Kidney tubule cell (primary cell): Measurements from ENCODE around the gene PTPRD.
A peak's percentile ranks its signal among the peaks of the same experiment; 100 is the strongest.
"Not testable (repeated sequence)": the region's sequence is repeated elsewhere in the genome, so short reads cannot be mapped to it uniquely, and the experiment has no call there.

Source experiments
- DNase-seq: peaks from one replicate; pipeline ENCODE4 v3.0.0-alpha.2; 2018; ENCODE audit warnings: low spot score

Gene PTPRD

DNA sequence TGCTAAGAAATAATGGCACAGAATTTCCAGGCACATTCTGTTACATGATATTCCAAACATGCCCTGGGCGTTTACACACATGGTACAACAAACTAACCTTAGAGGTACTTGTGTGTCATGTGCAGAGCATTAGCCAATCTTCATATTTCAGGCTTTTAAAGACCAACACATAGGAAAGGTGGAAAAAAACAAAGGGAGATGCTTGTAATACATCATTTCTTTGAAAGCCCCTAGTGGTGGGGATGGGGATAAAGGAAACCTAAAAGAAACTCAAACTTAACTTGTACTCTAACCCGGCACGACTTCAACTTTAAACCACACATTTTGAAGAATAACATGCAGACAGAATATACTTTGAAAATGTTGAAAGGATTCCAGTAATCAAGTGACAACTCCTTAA is 133.6 kb downstream of the PTPRD start:
- DNase-seq: peak; percentile 1

DNA sequence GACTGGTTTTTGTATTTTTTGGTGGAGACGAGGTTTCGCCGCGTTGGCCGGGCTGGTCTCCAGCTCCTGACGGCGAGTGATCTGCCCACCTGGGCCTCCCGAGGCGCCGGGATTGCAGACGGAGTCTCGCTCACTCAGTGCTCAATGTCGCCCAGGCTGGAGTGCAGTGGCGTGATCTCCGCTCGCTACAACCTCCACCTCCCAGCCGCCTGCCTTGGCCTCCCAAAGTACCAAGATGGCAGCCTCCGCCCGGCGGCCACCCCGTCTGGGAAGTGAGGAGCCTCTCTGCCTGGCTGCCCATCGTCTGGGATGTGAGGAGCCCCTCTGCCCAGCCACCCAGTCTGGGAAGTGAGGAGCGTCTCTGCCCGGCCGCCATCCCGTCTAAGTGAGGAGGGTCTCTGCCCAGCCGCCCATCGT is 163.6 kb downstream of the PTPRD start:
- DNase-seq: not testable (repeated sequence)

- DNase-seq: no peak
Measured at GRCh38 chr9:10447036-10447435, 165.8 kb downstream of the PTPRD start.

DNA sequence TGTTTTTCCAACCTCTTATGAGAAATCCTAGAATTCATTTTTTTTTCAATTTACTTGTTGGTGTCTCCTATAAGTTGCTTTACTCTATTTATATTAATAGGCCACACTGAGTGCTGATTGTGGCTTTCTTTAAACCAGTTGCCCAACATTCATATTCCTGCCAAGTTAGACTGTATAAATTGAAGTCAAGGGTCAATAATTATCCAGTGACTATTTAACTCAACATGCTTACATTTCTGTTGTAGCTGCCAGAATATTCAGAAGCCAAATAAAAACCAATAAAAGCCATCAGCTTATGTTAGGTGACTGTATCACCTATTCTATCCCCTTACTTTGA is 169.0 kb downstream of the PTPRD start:
- DNase-seq: no peak

DNA sequence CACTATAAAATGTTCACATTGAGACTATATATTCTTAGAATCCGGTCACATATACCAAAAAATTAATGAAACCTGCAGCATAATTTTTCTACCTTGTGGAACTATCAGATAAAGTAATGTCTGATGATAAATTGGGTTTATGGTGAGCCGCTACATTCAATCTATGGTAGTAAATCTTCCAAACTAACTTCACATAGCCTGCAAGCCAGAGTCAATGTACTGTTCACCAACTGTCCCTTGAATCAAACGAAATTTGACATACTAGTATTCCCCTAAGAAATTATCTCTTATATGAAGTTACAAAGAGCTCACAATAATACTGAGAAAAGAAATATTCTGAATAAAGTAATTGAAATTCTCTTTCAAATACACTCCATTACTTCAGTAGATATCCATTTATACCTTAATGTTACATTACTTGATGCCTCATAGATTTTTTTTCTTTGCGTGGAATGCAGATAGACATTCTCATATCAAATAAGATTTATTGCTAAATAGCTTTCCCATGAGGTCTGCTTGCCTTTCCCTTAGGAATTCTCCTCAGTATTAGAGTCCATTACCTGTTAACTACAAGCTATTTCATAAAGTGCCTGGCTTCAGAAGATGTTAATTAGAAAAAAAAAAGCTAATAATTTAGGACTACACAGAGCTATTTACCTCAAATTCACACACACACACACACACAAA is 169.5 kb downstream of the PTPRD start:
- no peak for DNase-seq

GRCh38 chr9:10438955-10439354 is 173.8 kb downstream of the PTPRD start:
- no peak for DNase-seq

- DNase-seq: no peak
Measured at GRCh38 chr9:10436756-10437155, 176.0 kb downstream of the PTPRD start.

GRCh38 chr9:10434412-10434811 is 178.4 kb downstream of the PTPRD start:
- no peak for DNase-seq

DNA sequence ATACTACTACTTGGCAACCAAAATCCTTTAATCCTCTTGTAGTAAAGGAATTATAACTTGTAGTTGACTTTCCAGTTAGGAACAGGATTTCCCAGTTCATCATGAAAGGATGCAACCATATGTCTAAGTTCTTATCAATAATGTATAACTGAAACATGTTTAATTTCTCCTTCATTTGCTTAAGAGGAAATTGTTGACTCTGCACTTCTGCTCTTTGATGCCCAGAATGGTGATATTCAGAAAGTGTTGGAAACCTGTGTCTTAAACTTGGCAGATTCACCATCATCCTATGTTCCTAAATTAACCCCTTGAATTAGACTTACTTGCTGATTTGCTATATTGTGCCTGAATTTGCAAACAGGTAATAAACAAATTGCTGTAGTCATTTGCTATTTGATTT is 201.5 kb downstream of the PTPRD start:
- DNase-seq: no peak

- DNase-seq: no peak
Measured at GRCh38 chr9:10403283-10403682, 209.5 kb downstream of the PTPRD start.

DNA sequence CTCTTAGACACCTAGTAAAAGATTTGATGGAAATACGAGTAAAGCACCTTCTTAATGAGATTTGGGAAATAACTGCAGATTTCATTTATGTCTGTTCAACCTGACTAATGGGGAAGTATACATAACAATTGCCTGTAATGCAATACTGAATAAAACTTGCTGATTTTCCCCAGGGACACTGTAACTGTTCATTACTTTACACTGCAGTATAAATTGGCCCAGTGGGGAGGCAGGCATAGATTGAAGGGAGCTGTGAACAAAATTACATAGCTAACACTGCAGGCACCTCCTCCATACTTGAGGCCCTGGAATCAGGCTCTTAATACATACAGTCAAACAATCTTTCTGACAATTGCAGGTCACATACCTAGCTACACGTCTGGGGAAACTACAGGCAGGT is 216.2 kb downstream of the PTPRD start:
- DNase-seq: no peak

DNA sequence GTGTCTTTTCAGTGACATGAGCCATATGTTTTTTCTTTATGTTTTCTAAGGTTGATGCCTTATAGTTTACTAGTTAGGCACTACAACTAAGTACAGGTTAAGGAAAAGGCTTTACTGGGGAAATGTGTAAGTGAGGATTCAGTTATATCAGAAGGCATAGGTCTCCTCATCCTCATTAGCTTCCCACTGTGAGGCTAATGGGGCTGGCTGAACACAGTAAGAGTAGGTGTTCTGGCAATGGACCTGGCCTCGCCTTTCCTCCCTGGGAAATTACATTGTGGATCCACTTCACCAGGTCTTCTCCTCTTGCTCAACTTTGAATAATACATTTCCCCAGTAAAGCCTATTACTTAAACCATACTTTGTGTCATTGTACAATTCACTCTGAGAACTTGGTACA is 225.5 kb downstream of the PTPRD start:
- DNase-seq: no peak

DNA sequence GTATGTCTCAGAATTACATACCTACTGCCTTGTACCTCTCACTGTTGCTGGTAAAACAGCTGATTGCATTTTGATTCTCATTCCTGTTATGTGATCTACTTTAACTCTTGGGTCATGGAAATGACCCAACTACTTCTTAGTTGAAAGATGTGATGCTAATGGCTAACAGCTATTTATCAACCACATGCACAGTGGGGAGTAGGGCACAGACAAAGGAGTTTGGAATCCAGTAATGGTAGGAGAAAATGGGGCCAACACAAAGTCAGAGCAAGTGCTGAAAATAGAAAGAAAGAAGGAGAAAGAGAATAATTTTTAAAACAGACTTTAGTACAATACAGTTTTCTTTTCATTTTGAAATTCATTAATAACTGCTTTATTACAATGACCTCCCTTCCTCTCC is 241.0 kb downstream of the PTPRD start:
- DNase-seq: no peak

GRCh38 chr9:10366171-10366779 is 246.5 kb downstream of the PTPRD start:
- peak; percentile 49 for DNase-seq

DNA sequence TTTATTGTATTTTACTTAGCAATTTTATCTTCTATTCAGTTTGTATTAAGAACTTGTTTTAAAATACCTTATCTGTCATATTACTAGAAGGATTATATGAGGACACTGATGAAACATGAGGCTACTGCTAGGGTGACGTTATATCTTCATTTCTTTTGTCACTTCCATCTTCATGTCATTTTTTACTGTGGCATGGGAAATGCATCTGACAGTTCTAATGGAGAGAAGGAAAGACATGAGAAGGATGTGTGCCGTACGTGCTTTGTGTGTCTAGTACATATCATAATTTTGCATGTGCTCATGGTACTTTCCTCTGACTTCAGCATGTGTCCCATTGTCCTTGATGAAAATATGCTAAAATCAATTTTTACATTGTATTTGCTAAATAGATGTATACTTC is 258.2 kb downstream of the PTPRD start:
- no peak for DNase-seq

DNA sequence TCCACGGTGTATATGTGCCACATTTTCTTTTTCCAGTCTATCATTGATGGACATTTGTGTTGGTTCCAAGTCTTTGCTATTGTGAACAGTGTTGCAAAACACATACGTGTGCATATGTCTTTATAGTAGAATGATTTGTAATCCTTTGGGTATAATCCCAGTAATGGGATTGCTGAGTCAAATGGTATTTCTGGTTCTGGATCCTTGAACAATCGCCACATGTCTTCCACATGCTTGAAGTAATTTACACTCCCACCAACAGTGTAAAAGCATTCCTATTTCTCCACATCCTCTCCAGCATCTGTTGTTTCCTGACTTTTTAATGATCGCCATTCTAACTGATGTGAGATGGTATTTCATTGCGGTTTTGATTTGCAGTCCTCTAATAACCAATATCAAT is 267.2 kb downstream of the PTPRD start:
- DNase-seq: not testable (repeated sequence)

- no peak for DNase-seq
Measured at GRCh38 chr9:10341057-10341456, 271.7 kb downstream of the PTPRD start.

GRCh38 chr9:10339152-10339551 is 273.6 kb downstream of the PTPRD start:
- DNase-seq: no peak

GRCh38 chr9:10331157-10331556 is 281.6 kb downstream of the PTPRD start:
- no peak for DNase-seq

DNA sequence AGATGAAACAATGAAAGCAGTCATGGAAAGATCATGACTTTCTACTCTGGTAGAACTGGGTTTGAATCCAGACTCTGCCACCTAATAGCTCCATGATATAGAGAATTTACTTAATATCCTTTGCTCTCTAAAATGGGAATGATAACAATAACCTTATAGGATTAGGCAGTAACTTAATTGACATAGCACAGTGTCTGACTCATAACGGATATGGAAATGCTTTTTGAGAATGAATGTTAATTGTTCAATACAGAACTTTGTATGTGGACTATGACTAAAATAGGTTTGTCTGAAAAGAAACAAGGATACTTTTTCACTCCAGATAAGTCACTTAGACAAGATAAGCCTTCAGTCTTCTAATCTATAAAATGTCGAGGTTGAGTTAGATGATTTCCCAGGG is 330.7 kb downstream of the PTPRD start:
- no peak for DNase-seq

DNA sequence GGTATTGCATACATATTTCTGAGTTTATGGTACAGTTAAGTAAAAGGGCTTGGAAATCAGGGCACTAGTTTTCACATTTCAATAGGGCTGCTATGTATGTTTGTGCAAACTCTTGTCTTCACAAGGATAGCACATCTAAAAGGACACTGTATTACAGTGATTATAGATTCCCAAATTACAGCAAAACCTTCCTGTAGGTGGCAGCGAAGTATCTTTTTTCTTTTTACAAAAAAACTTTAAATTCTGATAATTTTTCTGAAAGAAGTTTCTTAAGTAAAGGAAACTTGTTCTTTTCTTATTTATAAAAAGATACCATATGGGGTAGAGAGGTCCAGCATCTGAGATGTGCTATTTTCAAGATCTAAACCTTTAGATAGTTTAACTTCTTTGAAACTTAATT is 337.8 kb downstream of the PTPRD start:
- no peak for DNase-seq

DNA sequence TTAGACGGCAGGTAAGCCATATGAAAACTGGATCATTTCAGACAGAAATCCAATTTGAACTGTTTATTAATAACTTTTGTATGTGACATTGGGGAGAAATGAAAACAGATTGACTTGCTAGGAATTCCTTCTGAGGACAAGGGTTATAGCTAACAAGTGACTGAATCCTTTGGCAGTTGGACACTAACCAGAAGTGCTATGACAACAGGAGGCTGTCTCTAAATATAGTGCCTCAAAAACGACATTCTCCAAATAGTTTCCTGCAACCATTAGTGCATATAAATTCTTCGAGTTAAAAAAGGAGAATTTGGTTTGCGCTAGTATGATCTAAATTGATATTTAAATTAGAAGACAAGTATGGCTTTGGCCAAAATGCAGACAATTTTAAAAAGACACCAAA is 338.6 kb downstream of the PTPRD start:
- peak; percentile 70 for DNase-seq

DNA sequence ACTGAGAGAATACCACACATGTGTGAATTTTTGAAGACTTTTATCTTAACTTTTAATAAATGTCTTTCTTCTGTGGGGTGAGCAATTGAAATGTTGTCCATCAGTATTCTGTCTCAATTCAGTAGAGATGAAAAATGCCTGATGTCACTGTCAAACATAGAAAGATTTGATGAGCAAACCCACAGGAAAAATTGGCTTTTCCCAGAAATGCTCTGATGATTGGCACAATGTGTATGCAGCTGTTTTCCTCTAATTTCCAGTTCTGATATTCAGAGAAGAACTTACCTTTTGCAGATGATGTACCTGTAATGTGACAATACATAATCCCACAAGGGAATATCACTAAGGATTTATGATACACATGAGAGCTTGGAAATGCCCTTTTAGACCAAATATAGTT is 340.0 kb downstream of the PTPRD start:
- DNase-seq: no peak
